HG03432 (cell line): ENCODE measurements around the gene TDP2.

Experiments
- ATAC-seq: cut with Tn5 transposase; IDR thresholded peaks from one replicate; pipeline ENCODE4 v1.9.1; 2021; ENCODE audit warnings: mild to moderate bottlenecking, moderate library complexity; ENCODE audit not compliant: unreplicated experiment

TDP2 gene

GRCh38 chr6:24606200-24606930 lies 60.3 kb downstream of the TDP2 start:
- no peak for ATAC-seq

- no peak for ATAC-seq
Observed at GRCh38 chr6:24603241-24603640, 63.5 kb downstream of the TDP2 start.

GRCh38 chr6:24600903-24601302 lies 65.8 kb downstream of the TDP2 start:
- no peak for ATAC-seq
